Glomerular endothelial cell (primary cell): ENCODE measurements around the gene RHPN2. TPM values are rescaled to one million over a fixed set of nuclear protein-coding genes. Genes with fewer than 3 reads are reported as not detected.
"Not testable (repeated sequence)": the region's sequence is repeated elsewhere in the genome, so short reads cannot be mapped to it uniquely, and the experiment has no call there.

Experiments
- DNase-seq: peaks from one replicate; pipeline ENCODE4 v3.0.0-alpha.2; 2011; ENCODE audit warnings: low read depth, low spot score; ENCODE audit errors: extremely low read depth
- total RNA-seq: library from RNA; depleted of rRNA; stranded (reverse); fragments of >200 nt; gene quantifications from 2 replicates; pipeline ENCODE4 v1.2.3, GENCODE V29; 2015

RHPN2 gene
- total RNA-seq, 1 donor from 2014 or later = 2.8 TPM

- no peak for DNase-seq
Observed at GRCh38 chr19:33032218-33032781, 32.4 kb downstream of the RHPN2 start.

DNA sequence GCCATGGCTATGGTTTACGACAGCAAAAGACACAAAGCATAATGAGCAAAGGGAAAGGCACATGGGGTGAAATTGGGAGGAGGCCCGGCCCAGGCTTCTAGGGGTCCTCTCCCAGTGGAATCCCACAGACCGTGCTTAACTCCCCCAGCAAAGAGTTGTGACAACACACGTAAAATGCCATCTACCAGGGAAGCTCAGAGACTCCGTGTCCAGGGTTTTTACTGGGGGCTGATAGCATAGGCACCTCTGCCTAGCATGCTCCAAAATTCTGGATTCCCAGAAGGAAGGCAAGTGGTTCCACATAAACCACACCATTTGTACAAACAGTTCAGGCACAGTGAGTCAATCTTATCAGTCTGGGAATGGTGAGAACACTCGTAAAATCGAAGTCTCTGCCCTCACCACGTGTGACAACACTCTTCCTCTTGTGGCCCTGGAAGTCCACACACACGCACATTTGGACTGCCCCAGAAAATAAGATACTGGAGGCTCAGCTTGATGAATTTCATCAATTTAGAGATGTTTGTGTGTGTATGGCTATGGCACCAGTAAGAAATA, 34.9 kb downstream of the RHPN2 start:
- no peak for DNase-seq

DNA sequence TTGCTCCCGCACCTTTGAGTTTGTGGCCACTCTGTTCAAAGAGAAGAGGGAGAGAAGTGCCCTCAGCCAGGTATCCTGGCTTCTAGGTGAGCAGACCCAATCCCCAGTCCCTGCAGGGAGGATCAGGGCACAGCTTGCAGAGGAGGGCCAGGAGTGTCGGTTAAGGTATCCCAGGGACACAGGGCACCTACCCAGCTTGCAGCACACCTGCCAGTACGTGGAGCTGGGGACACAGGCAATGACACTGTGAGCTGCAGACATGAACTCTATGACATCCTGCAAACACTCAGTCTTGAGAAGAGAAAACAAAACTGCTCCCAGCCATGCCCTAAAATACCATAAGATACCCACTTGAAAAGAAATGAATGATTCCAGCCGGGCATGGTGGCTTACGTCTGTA, 38.1 kb downstream of the RHPN2 start:
- DNase-seq = not testable (repeated sequence)

- DNase-seq = not testable (repeated sequence)
Observed at GRCh38 chr19:33025468-33026238, 39.0 kb downstream of the RHPN2 start.

- DNase-seq = no peak
Observed at GRCh38 chr19:33024398-33024797, 40.3 kb downstream of the RHPN2 start.

DNA sequence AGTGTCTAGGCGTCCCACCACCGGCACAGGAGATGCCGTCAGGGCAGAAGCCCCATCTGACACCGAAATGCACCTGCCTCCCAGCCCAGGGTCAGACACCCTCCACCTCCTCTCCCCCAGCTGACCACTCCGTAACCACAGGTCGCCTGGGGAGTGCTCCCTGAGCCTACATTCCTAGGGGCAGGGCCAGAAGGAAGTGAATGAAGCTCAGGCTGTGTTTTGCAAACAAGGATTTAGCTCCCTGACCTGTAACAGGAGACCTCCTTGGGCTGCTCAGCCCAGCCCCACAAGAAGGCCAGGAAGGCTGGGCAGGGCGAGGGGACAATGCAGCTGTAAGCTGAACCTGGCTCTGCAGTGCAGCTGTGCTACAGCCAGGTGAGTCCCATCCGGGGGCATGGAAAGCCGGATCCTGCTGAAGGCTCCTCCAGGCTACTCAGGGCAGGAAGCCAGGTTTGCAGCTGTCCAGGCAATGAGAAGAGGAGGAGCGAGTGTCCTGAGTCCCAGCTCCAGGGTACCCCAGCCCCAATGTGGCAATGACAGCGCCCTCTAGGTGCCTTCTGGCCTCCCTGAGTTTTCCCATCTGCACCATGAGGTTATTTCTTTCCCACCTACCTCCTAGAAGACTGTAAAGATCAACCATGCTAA, 42.1 kb downstream of the RHPN2 start:
- no peak for DNase-seq

- DNase-seq = not testable (repeated sequence)
Observed at GRCh38 chr19:33010891-33011290, 53.8 kb downstream of the RHPN2 start.

- no peak for DNase-seq
Observed at GRCh38 chr19:33008738-33009137, 56.0 kb downstream of the RHPN2 start.

DNA sequence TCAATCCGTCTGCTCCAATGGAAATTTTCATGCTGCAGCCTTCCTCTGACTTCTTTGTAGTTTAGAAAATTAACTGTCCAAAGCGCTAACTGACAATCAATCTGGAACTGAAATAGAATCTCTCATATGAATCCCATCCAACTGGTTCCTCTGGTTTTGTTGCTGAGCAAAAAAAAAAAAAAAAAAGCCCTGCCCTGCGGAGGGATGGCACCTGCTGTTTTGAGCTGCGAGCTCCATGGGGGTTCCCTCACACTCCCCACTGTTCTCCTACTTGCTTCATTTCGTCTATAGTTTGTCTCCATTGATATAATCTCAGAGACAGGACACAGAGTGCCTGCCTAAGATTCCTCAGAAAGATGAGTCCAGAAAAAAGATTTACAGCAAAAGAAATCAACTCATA, 59.2 kb downstream of the RHPN2 start:
- no peak for DNase-seq

DNA sequence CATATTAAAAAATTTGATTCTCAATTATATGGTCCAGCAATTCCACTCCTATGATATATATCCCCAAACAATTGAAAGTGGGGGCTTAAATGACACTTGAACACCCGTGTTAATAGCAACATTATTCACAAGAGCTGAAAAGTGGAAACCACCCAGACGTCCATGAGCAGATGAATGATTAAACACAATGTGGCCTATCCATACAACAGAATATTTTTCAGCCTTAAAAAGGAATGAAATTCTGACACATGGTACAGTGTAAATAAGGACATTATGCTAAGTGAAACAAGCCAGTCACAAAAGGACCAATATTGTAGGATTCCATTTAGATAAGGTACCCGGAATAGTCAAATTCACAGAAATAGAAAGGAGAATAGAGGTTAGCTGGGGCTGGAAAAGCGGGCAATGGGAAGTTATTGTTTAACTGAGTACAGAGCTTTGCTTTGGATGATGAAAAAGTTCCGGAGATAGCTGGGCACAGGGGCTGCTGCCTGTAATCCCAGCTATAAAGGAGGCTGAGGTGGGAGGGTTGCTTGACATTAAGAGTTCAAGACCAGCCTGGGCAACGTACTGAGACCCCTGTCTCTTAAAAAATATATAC, 61.2 kb downstream of the RHPN2 start:
- not testable (repeated sequence) for DNase-seq

DNA sequence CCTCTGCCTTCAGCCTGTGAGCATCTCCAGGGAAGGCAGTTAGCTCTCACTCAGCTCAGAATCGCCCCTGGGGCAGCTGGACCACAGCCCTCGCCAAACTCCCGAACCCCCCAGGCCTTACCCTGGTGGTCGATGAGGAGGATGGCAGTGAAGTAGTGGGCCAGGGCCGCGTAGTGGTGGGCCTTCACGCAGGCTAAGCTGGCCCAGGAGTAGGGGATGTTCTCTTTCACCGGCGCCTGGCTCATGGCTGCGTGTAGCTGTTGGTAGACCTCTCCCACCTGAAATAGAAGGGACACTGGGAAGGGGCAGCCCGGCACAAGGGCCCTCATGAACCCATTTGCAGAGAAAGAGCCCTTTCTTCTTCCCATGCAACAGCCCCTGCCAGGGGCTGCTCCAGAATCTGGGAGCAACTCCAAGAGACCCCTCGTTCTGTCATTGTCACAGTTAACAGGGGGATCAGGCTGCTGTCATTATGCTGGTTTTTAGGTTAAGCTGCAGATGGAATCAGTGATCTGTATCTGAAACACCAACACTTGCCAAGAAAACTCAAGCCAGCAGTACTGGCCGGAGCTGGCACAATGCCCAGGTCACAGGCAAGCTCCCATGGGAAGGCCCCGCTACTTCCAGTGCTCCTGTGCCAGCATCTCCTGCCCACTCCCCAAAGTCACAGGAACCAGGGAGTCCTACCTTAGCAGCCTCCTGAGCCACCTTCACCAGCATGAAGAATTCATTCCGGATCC, 62.4 kb downstream of the RHPN2 start:
- not testable (repeated sequence) for DNase-seq

DNA sequence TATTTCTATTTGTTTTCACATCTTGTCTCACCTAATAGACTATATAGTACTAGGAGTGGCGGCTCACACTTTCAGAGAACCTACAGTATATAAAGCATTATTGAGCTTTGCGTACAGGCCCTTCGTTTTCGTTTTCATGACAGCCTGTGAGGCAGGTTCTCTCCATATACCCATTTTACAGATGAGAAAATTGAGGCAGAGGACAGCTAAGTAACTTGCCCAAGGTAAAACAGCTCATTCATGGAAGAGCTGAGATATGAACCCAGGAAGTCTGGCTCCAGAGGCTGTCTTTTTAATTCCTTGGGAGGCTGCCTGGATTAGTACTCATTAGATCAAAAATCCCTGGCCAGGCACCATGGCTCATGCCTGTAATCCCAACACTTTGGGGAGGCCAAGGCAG, 63.8 kb downstream of the RHPN2 start:
- DNase-seq = no peak

DNA sequence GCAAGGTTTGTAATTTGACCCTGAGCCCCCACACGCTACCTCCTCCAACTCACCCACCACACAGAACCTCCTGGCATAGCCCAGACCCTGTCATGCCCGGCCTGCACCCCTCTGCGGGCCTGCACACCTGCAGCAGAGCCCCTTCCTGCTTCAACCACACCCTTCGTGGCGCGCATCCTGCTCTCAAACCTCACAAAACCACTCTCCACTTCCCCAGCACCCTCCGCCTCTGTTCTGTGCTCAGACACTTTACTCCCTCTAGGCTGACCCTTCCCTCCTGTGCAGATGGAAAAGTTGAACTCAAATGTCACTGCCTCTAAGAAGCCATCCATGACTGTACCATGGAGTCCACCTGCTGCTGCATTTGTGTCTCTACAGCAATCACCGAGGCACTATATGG, 64.2 kb downstream of the RHPN2 start:
- no peak for DNase-seq

GRCh38 chr19:32998722-32999121, 66.0 kb downstream of the RHPN2 start:
- no peak for DNase-seq

- no peak for DNase-seq
Observed at GRCh38 chr19:32997716-32998355, 66.9 kb downstream of the RHPN2 start.

DNA sequence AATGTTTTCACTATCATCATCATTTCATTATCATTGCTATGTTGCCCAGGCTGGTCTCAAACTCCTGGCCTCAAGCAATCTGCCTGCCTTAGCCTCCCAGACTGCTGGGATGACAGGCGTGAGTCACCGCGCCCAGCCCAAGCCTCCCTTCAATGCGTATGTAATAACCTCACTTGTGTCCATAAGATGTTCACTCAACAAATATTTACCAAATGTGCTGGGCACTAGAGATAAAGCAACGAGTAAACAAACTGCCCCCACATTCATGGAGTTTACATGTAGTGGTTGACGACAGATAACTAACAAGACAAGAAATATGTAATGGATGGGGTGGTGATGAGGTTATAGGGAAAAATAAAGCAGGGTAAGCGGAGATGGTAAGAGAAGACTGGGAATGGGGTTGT, 67.6 kb downstream of the RHPN2 start:
- DNase-seq = not testable (repeated sequence)

DNA sequence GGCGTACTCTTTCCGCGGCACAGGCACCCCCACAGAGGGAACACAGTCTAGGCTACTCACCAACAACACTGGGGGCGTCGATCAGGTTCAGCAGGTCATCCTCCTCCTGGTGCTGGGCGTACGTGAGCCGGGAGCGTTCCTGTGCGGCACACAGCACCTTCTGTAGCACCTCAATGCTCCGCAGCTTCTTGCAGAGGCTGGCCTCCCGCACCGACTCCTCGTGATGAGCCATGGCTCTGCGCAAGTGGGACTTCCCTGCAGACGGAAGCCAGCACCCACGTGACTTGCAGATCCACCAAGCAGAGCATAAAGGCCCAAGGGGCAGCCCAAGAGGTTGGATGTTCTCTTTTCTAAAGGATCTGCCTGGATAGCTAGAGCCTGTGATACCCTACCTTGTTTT, 68.7 kb downstream of the RHPN2 start:
- DNase-seq = not testable (repeated sequence)

DNA sequence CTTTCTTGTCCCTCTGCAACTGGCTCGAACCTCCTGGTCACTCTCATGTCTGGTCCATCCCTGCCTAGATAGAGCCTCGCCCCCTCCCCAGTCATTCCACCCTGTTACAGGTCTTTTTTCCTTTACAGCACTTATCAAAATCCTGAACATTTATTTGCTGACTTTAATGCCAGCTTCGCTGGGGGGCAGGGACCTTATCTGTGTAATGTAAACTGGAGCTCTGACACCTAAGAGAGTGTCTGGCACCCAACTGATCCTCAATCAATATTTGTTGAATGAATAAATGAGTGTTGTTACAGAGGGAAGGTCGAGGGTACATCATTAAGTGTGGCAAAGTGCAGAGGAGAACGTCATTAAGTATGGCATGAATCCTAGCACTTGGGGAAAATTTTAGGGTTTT, 76.0 kb downstream of the RHPN2 start:
- DNase-seq = no peak

DNA sequence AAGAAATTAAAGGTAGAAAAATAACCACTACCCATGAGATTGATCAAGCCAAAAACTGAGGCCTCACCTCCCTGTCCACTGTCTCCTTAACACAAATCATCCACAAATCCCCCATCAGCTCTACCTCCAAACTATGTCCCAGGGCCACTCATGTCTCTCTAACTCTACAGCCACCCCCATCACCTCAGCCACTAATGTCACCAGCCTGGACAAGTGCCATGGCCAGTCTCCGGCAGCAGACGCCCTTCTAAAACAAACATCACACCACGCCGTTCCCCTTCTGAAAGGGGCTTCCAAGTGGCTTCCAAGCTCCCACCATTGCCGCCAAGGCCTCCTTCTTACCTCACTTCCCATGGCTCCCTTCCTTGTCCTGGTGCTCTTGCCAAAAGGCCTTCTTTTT, 76.4 kb downstream of the RHPN2 start:
- not testable (repeated sequence) for DNase-seq

- not testable (repeated sequence) for DNase-seq
Observed at GRCh38 chr19:32982488-32982887, 82.2 kb downstream of the RHPN2 start.
